Upper lobe of left lung (tissue), 6 donors: ENCODE data around the gene HEG1. TPM values are rescaled to one million over a fixed set of nuclear protein-coding genes. Genes with fewer than 3 reads are reported as not detected.
"Not testable (repeated sequence)": the region's sequence is repeated elsewhere in the genome, so short reads cannot be mapped to it uniquely, and the experiment has no call there.

ENCODE experiments used
- ATAC-seq, 2 donors: fragments of 200-7000 bp; cut with Tn5 transposase; one replicate each; pipeline ENCODE4 v1.9.1; 2022; ENCODE audit warnings: mild to moderate bottlenecking in 2 of 2, moderate library complexity in 2 of 2; ENCODE audit not compliant: low FRiP score in 2 of 2
- DNase-seq, 2 donors: peaks; one replicate each; pipeline ENCODE4 v3.0.0-alpha.2; 2019 to 2020
- H3K27ac ChIP-seq, 4 donors: fragments of 200-600 bp; sonication (generic); one replicate each; pipeline ENCODE4 v1.5.1; 2016 to 2019
- H3K27me3 ChIP-seq, 4 donors: fragments of 200-600 bp; sonication (generic); one replicate each; pipeline ENCODE4 v1.5.1; 2017 to 2019
- H3K36me3 ChIP-seq, 4 donors: fragments of 200-600 bp; sonication (generic); one replicate each; pipeline ENCODE4 v1.5.1; 2016 to 2019
- H3K4me1 ChIP-seq, 4 donors: fragments of 200-600 bp; sonication (generic); one replicate each; pipeline ENCODE4 v1.5.1; 2018 to 2019
- H3K4me3 ChIP-seq, 4 donors: fragments of 200-600 bp; sonication (generic); one replicate each; pipeline ENCODE4 v1.5.1; 2017 to 2019; ENCODE audit warnings: mild to moderate bottlenecking in 2 of 4, moderate library complexity in 1 of 4
- H3K9me3 ChIP-seq, 4 donors: fragments of 200-600 bp; sonication (generic); one replicate each; pipeline ENCODE4 v1.5.1; 2018 to 2019
- CTCF ChIP-seq, 6 experiments: fragments of 450-650 bp in 4 of 6; fragments of 200-600 bp in 2 of 6; sonication (generic) in 2 of 6; IDR thresholded peaks; one replicate each; pipeline ENCODE4 v1.5.1; 2016 to 2019; ENCODE audit warnings: antibody characterized with exemption in 6 of 6
- EP300 ChIP-seq, 4 donors: sonication (generic); formaldehyde crosslinking; IDR thresholded peaks; one replicate each; pipeline ENCODE4 v1.5.1; 2017; ENCODE audit warnings: antibody characterized with exemption in 4 of 4, control low read depth in 2 of 4
- POLR2A ChIP-seq, 4 donors: fragments of 450-650 bp; IDR thresholded peaks; one replicate each; pipeline ENCODE4 v1.5.1; 2016 to 2017; ENCODE audit warnings: antibody characterized with exemption in 4 of 4, mild to moderate bottlenecking in 2 of 4
- POLR2AphosphoS5 ChIP-seq, 2 donors: sonication (generic); formaldehyde crosslinking; IDR thresholded peaks; one replicate each; pipeline ENCODE4 v1.5.1; 2017; ENCODE audit warnings: antibody characterized with exemption in 2 of 2
- WGBS, 2 donors: methylation state at CpG; one replicate each; pipeline ENCODE4 v1.1.5; 2017 to 2018; 5-methylcytosine and 5-hydroxymethylcytosine counted together
- total RNA-seq, 6 donors: library from RNA; depleted of rRNA in 4 of 6; stranded (reverse); fragments of >200 nt in 4 of 6; gene quantifications; one replicate each; pipeline versions ENCODE4 v1.1.0 to v1.2.1, GENCODE V29; 2016 to 2021
- donor health status: DM: no; HTN: no; CAD: no; lungs with moderate emphysema.
- donor health status: DM: no; HTN: yes; CAD: no; lungs with severe emphysema.

HEG1 gene
- total RNA-seq, 6 donors from 2014 or later, result 45.1 to 168 (median 100) TPM

- no peak overlapping the region for H3K27ac ChIP-seq
- H3K4me3 ChIP-seq, result no peak overlapping the region
- DNase-seq, result no peak
- no peak for ATAC-seq
- no peaks in the 10 kb centered on the region for H3K27me3 ChIP-seq
- H3K36me3 ChIP-seq, result peaks cover 0 to 19% (median 1%) of the 10 kb centered on the region in 4 donors
- peaks cover 0 to 7% (median 5%) of the 10 kb centered on the region in 4 donors for H3K4me1 ChIP-seq
- TF ChIP-seq CTCF (IDR thresholded peaks at IDR 0.05) (no peak), EP300 (IDR thresholded peaks at IDR 0.05) (no peak), POLR2AphosphoS5 (IDR thresholded peaks at IDR 0.05) (no peak)
- 78 to 82% methylated on average over 4 of the region's 4 CpGs for WGBS, 2 donors
- no peaks in the 10 kb centered on the region for H3K9me3 ChIP-seq
These were observed 91.4 kb downstream of the HEG1 start for GRCh38 chr3:124964387-124964786.

GRCh38 chr3:124963755-124964154 is 92.0 kb downstream of the HEG1 start:
- no peaks in the 10 kb centered on the region for H3K9me3 ChIP-seq
- no peak for DNase-seq
- no peak for ATAC-seq
- H3K4me1 ChIP-seq, result peaks cover 0 to 6% (median 3%) of the 10 kb centered on the region in 4 donors
- no peak overlapping the region for H3K4me3 ChIP-seq
- H3K27me3 ChIP-seq, result no peaks in the 10 kb centered on the region
- no peak overlapping the region for H3K27ac ChIP-seq
- WGBS, 2 donors, result 22 to 39% methylated on average over 3 of the region's 3 CpGs
- TF ChIP-seq POLR2AphosphoS5 (IDR thresholded peaks at IDR 0.05) (no peak), EP300 (IDR thresholded peaks at IDR 0.05) (no peak), POLR2A (IDR thresholded peaks at IDR 0.05) (no peak), CTCF (IDR thresholded peaks at IDR 0.05) (no peak)
- peaks cover 0 to 14% (median 0%) of the 10 kb centered on the region in 4 donors for H3K36me3 ChIP-seq

GRCh38 chr3:124962403-124962940 is 93.3 kb downstream of the HEG1 start:
- ATAC-seq (no peak), DNase-seq (no peak)
- Histone ChIP-seq H3K36me3 (peaks cover 0 to 2% (median 0%) of the 10 kb centered on the region in 4 donors), H3K4me1 (peaks cover 0 to 6% (median 3%) of the 10 kb centered on the region in 4 donors), H3K27ac (no peak overlapping the region), H3K27me3 (no peaks in the 10 kb centered on the region), H3K4me3 (no peak overlapping the region), H3K9me3 (no peaks in the 10 kb centered on the region)
- WGBS, 2 donors, result 94 to 97% methylated on average over 2 of the region's 2 CpGs
- TF ChIP-seq POLR2AphosphoS5 (IDR thresholded peaks at IDR 0.05), result no peak
- no peak for TF ChIP-seq EP300 (IDR thresholded peaks at IDR 0.05)
- TF ChIP-seq POLR2A (IDR thresholded peaks at IDR 0.05), result no peak
- no peak for TF ChIP-seq CTCF (IDR thresholded peaks at IDR 0.05)

- no peaks in the 10 kb centered on the region for H3K9me3 ChIP-seq
- H3K27ac ChIP-seq, result no peak overlapping the region
- TF ChIP-seq POLR2A (IDR thresholded peaks at IDR 0.05), result no peak
- no peak for TF ChIP-seq EP300 (IDR thresholded peaks at IDR 0.05)
- TF ChIP-seq POLR2AphosphoS5 (IDR thresholded peaks at IDR 0.05), result no peak
- TF ChIP-seq CTCF (IDR thresholded peaks at IDR 0.05), result no peak
- H3K4me1 ChIP-seq, result peaks cover 0 to 4% (median 0%) of the 10 kb centered on the region in 4 donors
- ATAC-seq (no peak), DNase-seq (no peak)
- WGBS, 2 donors, result 69 to 87% methylated on average over 5 of the region's 5 CpGs
- no peaks in the 10 kb centered on the region for H3K27me3 ChIP-seq
- no peak overlapping the region for H3K4me3 ChIP-seq
- H3K36me3 ChIP-seq, result no peaks in the 10 kb centered on the region
These were observed 95.1 kb downstream of the HEG1 start for GRCh38 chr3:124960698-124961097.

DNA sequence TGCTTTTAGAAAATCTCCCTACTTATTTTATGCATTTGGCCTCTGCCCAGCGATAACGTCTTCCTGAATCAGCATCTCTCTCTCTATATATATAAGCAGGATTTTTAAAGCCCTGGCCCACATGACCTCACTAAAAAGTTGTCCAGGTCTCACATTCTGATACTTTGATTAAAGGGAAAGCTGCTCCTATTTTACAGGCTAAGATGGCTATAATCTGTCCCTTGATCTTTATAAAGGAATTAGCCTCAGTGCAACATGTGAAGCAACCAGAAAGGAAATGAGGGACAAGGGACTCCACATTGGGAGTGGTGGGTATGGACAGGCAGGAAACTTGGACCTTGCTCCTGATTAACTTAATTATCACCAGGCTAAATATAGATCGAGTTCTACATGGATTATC is 95.7 kb downstream of the HEG1 start:
- no peaks in the 10 kb centered on the region for H3K9me3 ChIP-seq
- no peaks in the 10 kb centered on the region for H3K27me3 ChIP-seq
- 66% methylated on average over 3 of the region's 3 CpGs for WGBS, 2 donors
- no peaks in the 10 kb centered on the region for H3K36me3 ChIP-seq
- ATAC-seq (no peak), DNase-seq (no peak)
- TF ChIP-seq POLR2AphosphoS5 (IDR thresholded peaks at IDR 0.05), result no peak
- TF ChIP-seq CTCF (IDR thresholded peaks at IDR 0.05), result no peak
- TF ChIP-seq POLR2A (IDR thresholded peaks at IDR 0.05), result no peak
- TF ChIP-seq EP300 (IDR thresholded peaks at IDR 0.05), result no peak
- no peak overlapping the region for H3K4me3 ChIP-seq
- H3K27ac ChIP-seq, result no peak overlapping the region
- H3K4me1 ChIP-seq, result no peaks in the 10 kb centered on the region

DNA sequence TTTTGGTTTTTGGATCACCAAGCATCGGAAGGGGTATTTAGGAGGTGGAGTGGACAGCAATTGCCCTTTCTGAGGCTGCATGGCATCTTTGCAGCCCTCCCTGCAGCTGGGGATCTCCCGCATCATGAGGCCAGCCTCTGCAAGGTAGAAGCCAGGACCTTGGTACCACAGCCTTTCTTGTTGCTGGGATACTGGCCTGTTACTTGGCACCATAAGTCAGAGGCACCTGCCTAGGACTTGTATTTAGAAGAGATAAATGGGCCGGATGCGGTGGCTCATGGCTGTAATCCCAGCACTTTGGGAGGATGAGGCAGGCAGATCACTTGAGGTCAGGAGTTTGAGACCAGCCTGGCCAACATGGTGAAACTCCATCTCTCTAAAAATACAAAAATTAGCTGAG is 97.8 kb downstream of the HEG1 start:
- ATAC-seq, H3K4me1 ChIP-seq, H3K4me3 ChIP-seq, H3K9me3 ChIP-seq, H3K27me3 ChIP-seq, H3K36me3 ChIP-seq, DNase-seq, H3K27ac ChIP-seq: not testable (repeated sequence)
- 88 to 98% methylated on average over 4 of the region's 4 CpGs for WGBS, 2 donors
